ENCODE data around the gene UNC5C. TPM values are rescaled to one million over a fixed set of nuclear protein-coding genes. Genes with fewer than 3 reads are reported as not detected.

The UNC5C gene
- total and polyA plus RNA-seq, 2 donors from 2014 or later = 0.84 to 3.1 TPM

DNA sequence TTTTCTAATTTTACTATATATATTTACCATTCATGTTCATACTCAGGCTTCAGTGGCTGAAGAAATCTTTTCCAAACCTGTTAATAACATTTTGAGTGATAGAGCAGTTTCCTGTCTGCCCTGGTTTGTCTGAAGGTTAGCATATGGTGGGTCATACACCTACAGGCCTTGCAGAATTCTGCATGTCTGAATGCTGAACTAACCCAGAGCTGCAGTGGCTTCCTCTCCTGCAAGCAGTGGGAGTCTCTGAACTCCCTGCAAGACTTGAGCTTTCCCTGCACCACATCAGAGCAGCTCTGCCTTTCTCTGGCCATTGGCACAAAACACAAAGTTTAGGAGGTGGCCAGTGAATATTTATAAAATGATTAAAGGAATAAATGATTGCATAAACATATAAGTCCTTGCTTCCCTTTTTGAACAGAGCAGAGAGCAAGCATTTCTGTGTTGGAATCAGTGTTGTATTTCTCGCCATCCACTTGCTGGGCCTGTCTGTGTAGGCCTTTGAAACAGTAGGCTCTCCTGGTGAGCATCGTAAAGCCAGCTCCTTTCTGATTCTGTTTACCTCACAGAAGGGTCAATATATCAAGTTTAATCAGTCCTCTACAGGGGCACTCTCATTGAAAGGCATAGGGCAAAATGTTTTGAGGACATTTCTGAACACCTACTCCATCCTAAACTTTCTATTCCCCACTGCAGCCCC lies 15.0 kb upstream of the UNC5C start:
- Histone ChIP-seq H3K4me1 (ENCODE audit: control insufficient read depth in 2 of 3, insufficient read depth in 2 of 3, low read depth in 1 of 3, low read length in 3 of 3) (no peaks in the 10 kb centered on the region), H3K9ac (ENCODE audit: low read length in 3 of 3) (no peak overlapping the region), H3K36me3 (ENCODE audit: control insufficient read depth in 2 of 3, insufficient read depth in 3 of 3, low read length in 3 of 3) (no peaks in the 10 kb centered on the region), H3K27ac (ENCODE audit: low read depth in 2 of 2, low read length in 2 of 2) (no peak overlapping the region), H3K9me3 (ENCODE audit: control insufficient read depth in 2 of 3, insufficient read depth in 1 of 3, low read length in 3 of 3) (no peaks in the 10 kb centered on the region), H3K27me3 (ENCODE audit: control insufficient read depth, insufficient read depth, low read length) (no peaks in the 10 kb centered on the region), H3K4me3 (ENCODE audit: low read length in 3 of 3) (no peak overlapping the region)
- TF ChIP-seq, protein P1, sequence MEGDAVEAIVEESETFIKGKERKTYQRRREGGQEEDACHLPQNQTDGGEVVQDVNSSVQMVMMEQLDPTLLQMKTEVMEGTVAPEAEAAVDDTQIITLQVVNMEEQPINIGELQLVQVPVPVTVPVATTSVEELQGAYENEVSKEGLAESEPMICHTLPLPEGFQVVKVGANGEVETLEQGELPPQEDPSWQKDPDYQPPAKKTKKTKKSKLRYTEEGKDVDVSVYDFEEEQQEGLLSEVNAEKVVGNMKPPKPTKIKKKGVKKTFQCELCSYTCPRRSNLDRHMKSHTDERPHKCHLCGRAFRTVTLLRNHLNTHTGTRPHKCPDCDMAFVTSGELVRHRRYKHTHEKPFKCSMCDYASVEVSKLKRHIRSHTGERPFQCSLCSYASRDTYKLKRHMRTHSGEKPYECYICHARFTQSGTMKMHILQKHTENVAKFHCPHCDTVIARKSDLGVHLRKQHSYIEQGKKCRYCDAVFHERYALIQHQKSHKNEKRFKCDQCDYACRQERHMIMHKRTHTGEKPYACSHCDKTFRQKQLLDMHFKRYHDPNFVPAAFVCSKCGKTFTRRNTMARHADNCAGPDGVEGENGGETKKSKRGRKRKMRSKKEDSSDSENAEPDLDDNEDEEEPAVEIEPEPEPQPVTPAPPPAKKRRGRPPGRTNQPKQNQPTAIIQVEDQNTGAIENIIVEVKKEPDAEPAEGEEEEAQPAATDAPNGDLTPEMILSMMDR (IDR thresholded peaks at IDR 0.05; ENCODE audit: borderline replicate concordance, extremely low read depth, insufficient read depth) = no peak
- FAIRE-seq (no peak), DNase-seq (no peak)
- intact Hi-C loops (cut with DNase I) = no loop called here

GRCh38 chr4:95560774-95561173 lies 12.0 kb upstream of the UNC5C start:
- H3K4me3 ChIP-seq (ENCODE audit: low read length in 3 of 3) = no peak overlapping the region
- no peak overlapping the region for H3K27ac ChIP-seq (ENCODE audit: low read depth in 2 of 2, low read length in 2 of 2)
- DNase-seq (peak in 2 of 5 donors; percentile 29 to 50), FAIRE-seq (no peak)
- no peak overlapping the region for H3K9ac ChIP-seq (ENCODE audit: low read length in 3 of 3)
- H3K4me1 ChIP-seq (ENCODE audit: control insufficient read depth in 2 of 3, insufficient read depth in 2 of 3, low read depth in 1 of 3, low read length in 3 of 3) = no peaks in the 10 kb centered on the region
- intact Hi-C loops (cut with DNase I) = no loop called here
- H3K27me3 ChIP-seq (ENCODE audit: control insufficient read depth, insufficient read depth, low read length) = no peaks in the 10 kb centered on the region
- H3K36me3 ChIP-seq (ENCODE audit: control insufficient read depth in 2 of 3, insufficient read depth in 3 of 3, low read length in 3 of 3) = no peaks in the 10 kb centered on the region
- H3K9me3 ChIP-seq (ENCODE audit: control insufficient read depth in 2 of 3, insufficient read depth in 1 of 3, low read length in 3 of 3) = no peaks in the 10 kb centered on the region
- TF ChIP-seq, protein P1 (IDR thresholded peaks at IDR 0.05; ENCODE audit: borderline replicate concordance, extremely low read depth, insufficient read depth) = no peak

GRCh38 chr4:95556207-95556859 lies 7.6 kb upstream of the UNC5C start:
- H3K9ac ChIP-seq (ENCODE audit: low read length in 3 of 3) = no peak overlapping the region
- no peak overlapping the region for H3K27ac ChIP-seq (ENCODE audit: low read depth in 2 of 2, low read length in 2 of 2)
- no peaks in the 10 kb centered on the region for H3K9me3 ChIP-seq (ENCODE audit: control insufficient read depth in 2 of 3, insufficient read depth in 1 of 3, low read length in 3 of 3)
- intact Hi-C loops (cut with DNase I) = no loop called here
- no peaks in the 10 kb centered on the region for H3K36me3 ChIP-seq (ENCODE audit: control insufficient read depth in 2 of 3, insufficient read depth in 3 of 3, low read length in 3 of 3)
- no peak overlapping the region for H3K4me3 ChIP-seq (ENCODE audit: low read length in 3 of 3)
- no peaks in the 10 kb centered on the region for H3K27me3 ChIP-seq (ENCODE audit: control insufficient read depth, insufficient read depth, low read length)
- DNase-seq = no peak
- TF ChIP-seq, protein P1 (IDR thresholded peaks at IDR 0.05; ENCODE audit: borderline replicate concordance, extremely low read depth, insufficient read depth) = no peak
- H3K4me1 ChIP-seq (ENCODE audit: control insufficient read depth in 2 of 3, insufficient read depth in 2 of 3, low read depth in 1 of 3, low read length in 3 of 3) = peaks cover 0 to 2% (median 0%) of the 10 kb centered on the region in 3 donors
- FAIRE-seq = no peak
